Upper lobe of left lung (tissue), 4 donors: Measurements from ENCODE around the gene VPS13A.

Source experiments
- CTCF ChIP-seq, 6 experiments: fragments of 450-650 bp in 4 of 6; fragments of 200-600 bp in 2 of 6; sonication (generic) in 2 of 6; IDR thresholded peaks; one replicate each; pipeline ENCODE4 v1.5.1; 2016 to 2019; ENCODE audit warnings: antibody characterized with exemption in 6 of 6
- POLR2A ChIP-seq, 4 donors: fragments of 450-650 bp; IDR thresholded peaks; one replicate each; pipeline ENCODE4 v1.5.1; 2016 to 2017; ENCODE audit warnings: antibody characterized with exemption in 4 of 4, mild to moderate bottlenecking in 2 of 4
- POLR2AphosphoS5 ChIP-seq, 2 donors: sonication (generic); formaldehyde crosslinking; IDR thresholded peaks; one replicate each; pipeline ENCODE4 v1.5.1; 2017; ENCODE audit warnings: antibody characterized with exemption in 2 of 2

DNA sequence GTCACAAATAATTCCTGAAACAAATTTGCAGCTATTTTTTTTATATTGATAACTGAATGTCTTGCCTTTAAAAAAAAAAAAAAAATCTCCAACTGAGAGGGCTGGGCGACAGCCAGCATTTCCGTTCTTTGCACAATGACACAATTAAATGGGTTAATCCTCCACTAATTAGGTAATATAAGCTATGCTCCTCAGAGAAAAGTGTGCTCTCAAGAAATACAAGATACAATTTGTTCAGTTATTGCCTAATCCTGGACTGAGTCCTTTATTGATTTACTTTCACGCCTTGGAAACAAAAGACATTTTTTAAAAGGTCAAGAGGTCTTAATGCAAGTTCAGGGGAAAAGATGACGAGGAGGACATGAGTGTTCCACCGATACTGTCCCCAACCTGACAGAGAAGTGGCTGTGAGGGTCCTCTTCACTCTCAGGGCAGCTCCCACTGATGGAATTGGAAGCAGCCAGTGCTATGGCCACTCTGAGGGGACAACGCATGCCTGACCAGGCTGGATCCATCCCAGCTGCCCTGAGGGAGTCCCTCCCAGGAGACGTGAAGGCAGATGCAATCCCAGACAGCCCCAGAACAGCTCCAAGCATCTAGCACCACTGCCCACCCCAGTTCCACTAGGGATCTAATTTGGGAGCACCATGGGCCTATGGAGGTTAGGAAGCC, 250.1 kb downstream of the VPS13A start:
- TF ChIP-seq CTCF (IDR thresholded peaks at IDR 0.05) (no peak), POLR2AphosphoS5 (IDR thresholded peaks at IDR 0.05) (no peak), POLR2A (IDR thresholded peaks at IDR 0.05) (no peak)
